Pulmonary artery endothelial cell (primary cell): ENCODE results near the gene ST6GALNAC6. TPM values are rescaled to one million over a fixed set of nuclear protein-coding genes. Genes with fewer than 3 reads are reported as not detected.

Experiments
- DNase-seq: peaks from one replicate; pipeline ENCODE4 v3.0.0-alpha.2; 2011; ENCODE audit warnings: low read depth, low spot score
- total RNA-seq: library from RNA; depleted of rRNA; stranded (reverse); fragments of >200 nt; gene quantifications from 2 replicates; pipeline ENCODE4 v1.2.3, GENCODE V29; 2014

The ST6GALNAC6 gene, protein sequence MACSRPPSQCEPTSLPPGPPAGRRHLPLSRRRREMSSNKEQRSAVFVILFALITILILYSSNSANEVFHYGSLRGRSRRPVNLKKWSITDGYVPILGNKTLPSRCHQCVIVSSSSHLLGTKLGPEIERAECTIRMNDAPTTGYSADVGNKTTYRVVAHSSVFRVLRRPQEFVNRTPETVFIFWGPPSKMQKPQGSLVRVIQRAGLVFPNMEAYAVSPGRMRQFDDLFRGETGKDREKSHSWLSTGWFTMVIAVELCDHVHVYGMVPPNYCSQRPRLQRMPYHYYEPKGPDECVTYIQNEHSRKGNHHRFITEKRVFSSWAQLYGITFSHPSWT
- 36.2 and 48.1 TPM in 2 replicates for total RNA-seq

DNA sequence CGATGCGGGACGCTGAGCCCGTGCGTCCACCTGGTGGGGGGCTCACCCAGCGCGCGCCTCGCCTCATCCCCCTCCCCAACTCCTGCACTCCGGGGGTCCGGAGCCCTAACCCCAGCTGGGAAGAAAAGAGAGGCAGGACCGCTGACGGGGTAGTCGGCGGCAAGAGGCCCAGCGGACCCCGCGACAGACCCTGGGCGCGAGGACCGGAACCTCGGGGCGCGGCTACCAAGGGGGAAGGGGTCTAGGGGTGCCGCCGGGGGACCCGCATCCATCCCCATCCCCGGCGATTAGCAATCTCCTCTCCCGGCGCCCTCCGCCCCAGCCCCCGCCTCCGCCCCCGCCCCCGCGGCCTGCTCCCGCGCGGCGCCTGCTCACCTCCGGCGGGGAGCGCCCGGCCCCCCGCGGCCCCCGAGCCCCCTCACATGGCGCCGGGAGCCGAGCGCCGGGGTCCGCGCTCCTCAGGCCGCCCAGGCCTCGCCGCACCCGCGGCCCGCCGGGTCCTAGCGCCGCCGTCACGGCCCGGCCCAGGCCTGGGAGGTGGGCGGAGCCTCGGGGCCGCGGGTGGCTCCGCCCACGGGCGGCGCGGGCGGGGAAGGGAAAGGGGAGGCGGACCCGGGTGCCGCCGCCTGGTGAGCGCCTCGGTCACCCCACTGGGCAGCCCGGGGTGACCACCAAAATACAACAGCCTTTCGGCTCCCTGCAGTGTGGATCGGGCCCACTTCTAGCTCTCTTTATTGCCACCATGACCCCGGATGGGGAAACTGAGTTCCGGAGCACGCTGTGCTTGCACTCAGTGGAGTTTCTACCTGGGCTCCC lies at the start of gene ST6GALNAC6:
TSS of gene ST6GALNAC6 (minus strand) at position 476 of the 816 bp plus-strand sequence. CDS start 1,622 bp downstream, outside the sequence.
- DNase-seq, result no peak

DNA sequence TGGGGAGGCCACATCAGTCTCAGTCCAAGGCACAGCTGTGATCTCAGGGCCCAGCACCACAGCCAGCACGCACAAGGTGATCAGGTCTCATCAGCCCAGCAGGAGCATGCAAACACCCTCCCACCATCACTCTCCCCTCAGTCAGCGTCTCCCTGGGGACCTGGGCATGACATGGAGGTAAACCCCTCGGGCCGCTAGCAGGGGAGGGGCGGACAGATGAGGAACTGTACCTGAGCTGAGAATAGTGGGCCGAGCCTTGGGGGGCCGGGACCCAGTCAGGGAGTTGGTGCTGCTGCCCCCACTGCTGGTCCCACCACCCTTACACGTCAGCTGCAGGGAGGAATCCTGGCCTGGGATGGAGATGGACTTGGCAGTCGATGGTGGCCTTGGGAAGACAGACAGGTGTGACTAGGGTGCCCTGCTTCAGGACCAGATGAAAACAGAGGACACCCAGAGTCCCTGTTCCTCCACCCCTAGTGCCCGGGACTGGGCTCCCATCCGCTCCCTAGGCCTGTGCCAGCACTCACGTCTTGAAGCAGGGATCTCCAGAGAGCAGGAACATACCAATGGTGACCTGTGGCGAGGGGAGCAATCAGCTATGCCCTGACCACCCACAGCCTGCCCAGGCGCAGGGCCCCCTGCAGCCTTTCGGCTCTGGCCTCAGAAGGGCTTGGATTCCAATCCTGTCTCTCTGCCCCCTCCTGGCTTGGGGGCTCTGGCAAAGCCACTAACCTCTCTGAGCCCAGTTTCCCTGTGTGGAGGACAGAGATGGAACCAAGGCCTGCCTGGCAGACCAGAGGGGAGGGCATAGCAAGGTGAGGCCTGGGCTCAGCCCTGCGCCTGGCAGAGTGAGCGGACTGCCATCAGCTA lies 48.7 kb upstream of the ST6GALNAC6 start:
- DNase-seq, result no peak

DNA sequence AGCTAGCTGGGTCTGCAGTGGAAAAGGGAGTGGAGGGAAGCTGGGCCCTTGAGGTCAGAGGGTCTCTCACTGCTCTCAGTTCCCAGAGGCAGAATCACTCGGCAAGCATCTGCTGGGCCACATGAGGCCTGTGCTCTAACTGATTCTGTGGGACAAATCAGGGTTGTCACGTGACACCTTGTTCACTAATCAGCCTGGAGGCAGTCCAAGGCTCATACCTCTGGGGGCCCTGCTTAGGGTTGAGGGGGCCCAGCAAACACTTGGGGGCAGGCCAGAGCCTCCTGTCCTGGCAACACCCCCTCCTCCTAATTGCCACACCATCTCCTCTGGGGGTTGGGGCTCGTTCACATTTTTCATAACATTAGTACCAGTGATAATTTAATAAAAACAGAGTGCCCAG lies 47.3 kb upstream of the ST6GALNAC6 start:
- DNase-seq, result no peak

DNA sequence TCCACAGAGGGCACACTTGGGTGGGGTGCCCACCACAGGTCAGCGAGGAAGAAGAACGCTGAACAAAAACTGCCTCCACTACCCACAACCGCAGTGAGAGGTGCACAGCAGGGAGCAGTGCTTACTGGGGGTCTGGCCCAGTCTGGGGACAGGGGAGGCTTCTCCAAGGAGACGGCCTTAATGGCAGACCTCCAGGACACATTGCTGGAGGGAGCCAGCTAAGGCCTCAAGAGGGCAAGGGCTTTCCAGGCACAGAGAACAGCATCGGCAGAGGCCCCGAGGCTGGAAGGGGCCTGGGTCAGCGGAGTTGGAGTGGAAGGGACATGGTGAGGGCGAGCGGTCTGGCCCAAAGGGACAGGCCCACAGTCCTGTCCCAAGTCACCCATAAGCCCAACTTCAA lies 46.5 kb upstream of the ST6GALNAC6 start:
- no peak for DNase-seq

DNA sequence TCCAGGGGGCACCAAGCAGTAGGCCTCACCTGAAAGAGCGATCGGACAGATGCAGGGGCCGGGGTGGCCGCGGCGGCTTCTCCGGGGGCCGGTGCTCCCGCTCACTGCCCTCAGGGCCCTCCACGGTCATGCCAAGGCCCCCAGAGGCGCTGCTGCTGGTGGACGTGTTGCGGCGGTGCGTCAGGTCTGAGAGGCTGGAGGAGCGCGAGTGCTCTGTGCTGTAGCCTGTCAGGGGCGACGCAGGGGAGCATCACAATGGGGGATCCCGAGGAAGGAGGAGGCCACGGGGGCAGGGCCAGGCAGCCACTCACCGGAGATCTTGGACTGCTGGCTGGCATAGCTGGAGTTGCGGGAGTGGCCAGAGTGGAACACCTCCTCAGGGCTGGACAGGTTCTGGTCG lies 45.9 kb upstream of the ST6GALNAC6 start:
- no peak for DNase-seq

DNA sequence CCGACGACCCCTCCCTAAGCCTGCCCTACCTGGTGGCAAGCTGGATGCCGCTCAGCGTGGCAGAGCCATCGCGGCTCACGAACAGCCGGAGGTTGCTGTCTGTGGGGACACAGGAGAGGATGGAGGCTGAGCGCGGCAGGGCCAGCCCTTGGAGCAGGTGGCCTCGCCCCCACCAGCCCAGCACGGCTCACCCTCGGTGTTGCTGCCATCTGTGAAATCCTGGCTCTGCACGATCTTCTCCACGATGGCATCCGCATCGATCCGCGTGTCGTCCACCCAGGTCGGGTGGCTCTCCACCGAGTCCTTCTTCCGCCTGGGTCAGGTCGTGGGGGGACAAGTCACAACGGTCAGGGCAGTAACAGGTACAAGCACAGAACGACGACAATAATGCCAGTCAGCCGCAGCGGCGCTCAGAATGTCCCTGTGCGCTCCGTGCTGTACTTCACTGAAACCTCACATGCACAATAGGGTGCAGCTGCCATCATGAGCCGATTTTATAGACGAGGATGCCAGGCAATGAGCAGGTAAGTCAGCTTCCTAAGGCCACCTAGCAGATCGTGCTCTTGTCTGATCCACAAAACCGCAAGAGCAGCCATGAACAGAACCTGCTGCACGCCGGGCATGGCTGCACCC lies 45.3 kb upstream of the ST6GALNAC6 start:
- no peak for DNase-seq

DNA sequence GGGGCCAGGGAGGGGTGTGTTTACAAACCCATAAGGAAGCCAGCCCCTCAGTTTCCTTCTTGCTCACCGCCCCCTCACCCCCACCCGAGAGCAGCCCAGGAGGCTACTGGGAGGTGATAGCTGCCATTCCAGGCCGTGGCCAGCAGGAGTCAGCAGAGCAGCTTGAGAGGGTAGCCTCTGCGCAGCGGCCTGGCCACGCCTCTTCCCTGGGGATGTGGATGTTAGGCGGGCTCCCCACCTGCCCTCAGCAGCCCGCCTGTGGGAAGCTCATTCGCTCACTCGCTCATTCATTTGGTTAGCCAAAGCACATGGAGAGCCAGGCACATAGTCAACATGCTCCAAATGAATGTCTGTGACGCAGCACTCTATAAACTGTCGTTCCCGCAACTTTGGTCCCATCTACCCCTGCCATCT lies 44.3 kb upstream of the ST6GALNAC6 start:
- no peak for DNase-seq

DNA sequence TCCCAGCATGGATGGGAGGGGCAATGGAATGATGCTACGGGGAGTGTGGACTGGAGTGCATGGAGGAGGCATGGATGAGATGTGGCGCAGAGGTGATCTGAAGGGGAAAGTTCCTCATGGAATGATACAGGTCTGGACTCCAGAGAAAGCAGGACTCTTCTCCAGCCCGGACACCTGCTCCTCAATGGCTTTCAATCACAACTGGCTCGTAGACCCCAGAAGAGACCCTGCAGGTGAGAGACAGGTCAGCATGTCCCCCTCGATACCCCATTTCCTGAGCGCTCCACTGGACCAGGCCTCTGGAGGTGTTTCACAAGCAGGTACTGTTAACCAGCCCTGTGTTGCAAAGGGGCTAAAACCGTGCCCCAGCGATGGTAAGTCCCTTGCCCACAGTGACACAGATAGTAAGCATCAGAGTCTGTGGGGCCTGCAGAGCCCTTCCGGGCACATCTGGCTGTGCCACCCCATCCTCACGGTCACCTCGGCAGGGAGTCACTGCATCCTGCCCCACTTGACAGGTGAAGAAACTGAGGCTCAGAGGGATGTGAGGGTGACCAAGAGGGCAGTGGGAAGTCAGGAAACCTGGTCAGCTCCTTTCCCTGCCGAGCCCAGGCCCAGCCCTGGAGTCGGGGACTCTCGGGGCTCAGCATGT lies 43.7 kb upstream of the ST6GALNAC6 start:
- DNase-seq, result no peak

DNA sequence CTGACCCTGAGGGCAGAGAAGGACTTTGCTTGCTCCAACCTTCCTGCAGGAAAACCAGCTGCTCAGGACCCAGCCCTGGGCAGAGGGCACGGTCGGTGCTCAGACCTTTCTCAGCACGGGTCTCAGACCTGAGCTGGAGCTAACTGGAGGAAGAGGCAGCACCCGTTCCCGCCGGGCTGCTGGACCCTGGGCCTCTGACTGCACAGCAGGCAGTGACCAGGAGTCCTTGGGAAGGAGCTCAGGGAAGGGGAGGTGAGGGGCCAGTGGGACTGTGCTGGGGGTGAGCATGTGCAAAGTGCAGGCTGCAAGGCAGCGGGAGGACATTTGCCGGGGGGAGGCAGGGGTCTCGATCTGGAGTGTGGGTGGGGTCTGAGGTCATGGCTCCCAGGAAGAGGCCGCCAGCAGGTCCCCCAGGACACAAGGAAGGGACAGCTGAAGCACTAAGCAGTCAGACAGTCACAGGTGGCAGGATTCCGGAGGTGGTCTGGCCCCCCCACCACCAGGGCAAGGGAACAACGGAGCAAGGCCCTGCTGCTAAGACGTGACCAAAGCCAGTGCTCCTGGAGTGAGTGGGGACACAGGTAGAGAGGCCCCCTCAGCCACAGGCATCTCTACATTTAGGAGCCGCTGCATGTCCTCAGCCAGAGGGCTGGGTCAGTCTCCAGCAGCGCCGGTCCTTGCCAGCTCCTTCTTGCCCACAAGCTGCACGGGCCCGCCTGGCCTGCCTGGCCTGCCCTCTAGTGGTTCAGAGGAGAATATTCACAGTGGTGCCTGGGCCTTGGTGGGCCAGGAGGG lies 43.0 kb upstream of the ST6GALNAC6 start:
- DNase-seq, result no peak

DNA sequence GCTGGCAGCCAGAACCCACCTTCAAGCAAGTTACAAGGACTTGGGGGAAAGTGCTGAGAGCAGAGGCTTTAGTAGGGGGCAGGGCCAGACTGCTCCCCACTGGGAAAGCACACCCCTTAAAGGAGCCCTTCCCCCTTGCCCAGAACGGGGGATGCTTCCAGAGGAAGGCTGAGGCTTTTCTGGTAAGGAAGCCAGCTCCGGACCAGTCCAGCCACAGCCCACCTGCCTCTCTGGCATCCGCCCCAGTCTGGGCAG lies 42.5 kb upstream of the ST6GALNAC6 start:
- no peak for DNase-seq

DNA sequence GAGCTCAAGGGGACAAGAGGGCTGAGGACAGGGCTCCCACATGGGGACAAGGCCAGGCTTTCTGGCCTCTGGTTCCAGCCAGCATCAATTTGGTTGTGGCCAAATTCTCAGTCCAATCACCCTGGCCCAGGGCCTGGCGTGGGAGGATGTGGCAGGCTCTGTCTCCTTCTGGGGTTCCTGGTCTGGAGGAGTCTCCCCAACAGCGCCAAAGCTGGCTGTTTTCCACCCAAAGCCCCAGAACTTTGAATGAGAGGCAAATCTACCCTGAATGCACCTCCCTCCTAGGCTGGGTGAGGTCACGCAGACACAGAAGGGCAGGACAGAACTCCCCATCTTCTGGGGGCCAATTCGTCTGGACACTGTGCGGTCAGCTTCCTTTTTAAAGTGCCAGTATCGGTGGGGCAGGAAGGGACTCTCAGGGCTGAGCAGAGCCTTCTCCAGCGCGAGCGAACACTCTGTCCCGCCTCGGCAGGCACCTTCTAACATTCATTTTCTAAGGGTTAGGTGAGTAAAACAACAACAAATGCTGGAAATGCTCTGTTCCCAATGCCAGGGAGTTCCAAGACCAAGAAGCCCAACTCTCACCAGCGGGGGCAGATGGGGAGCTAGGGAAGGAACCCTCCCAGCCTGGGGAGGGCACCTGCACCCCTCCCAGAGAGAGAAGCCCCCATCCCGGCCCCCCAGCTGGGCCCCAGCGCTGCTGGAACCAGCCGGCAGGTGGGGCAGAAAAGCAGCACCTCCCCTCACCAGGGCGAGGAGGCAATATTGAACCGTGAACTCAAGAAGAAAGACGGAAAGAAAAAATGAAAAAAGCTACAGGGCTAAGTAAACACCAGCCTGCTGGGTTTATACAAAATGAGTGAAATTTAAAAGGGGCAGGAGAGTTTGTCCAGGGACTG lies 41.9 kb upstream of the ST6GALNAC6 start:
- no peak for DNase-seq

DNA sequence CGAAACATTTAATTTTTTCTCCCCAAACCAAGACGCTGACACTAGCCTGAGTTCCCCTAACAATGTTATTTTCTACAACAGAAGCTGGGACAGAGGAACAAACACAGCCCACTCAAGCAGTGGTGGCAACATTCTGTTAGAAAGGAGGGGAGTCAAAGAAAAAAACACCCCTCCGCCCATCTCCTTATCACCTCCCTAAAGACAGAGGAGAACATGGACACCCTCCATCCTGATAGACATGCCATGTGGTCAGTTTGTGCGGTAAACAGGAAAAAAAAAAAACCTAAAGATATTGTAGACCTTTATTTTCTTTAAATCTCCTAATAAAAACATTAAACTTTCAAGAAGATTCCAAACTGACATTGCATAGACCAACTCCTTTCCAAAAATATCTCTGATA lies 41.2 kb upstream of the ST6GALNAC6 start:
- DNase-seq, result no peak

DNA sequence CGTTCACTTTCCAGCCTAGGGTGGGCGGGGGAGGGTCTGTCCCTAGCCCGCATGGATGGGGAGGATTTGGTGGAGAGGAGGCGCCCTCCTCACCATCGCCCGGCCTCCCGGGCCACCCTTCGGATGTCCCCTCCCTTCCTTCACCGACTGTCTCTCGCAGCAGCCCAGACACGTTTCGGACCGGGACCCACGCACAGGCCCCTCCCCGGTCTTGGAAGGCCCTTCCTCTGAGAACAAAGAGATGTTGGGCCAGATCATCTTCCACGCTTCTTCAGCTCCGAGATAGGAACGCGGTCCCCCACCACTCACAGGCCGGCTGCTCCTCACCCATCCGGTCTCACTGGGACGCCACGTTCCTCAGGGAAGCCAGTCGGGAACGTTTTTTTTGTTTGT lies 38.9 kb upstream of the ST6GALNAC6 start:
- DNase-seq, result no peak

DNA sequence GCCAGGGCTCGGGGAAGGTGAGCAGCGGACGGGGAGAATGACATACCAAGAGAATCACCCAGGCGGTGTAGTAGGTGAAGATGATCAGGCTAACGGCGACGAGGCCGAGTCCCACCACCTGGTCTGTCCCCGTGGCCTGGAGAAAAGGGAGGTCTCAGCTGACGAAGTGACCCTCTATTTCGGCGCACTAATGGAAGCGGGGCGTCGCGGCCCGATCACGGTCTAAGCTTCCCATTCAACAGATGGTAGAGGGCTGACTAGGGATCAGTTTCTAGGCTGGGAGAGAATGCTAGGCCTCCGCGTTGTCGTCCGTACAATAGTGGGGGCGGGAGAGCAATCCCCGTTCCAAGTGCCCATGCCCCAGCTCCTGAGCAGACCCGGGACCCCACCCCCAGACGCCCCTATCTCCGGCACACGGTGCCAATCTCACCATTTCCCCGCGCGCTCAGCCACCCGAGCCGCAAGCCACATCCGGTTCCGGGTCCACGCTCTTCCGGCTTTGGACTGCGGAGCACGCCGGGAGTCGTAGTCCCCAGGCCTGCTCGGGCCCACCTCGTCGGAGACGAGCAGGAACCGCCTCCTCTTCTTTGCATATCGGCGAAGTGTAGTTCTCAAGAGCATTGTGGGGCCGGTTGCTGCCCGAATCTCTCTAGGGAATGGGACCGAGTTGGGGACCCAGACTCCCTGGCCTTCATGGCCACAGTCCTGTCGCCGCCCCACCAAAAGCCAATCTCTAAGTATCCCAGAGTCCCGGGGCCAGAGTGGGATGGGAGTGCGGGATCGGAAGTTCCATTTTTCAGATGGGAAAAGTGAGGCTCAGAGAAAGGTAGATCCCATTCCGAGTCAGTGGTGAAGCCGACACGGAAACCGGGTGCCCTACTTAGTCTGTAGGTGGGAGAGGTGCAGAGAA lies 38.2 kb upstream of the ST6GALNAC6 start, which contains the start of gene DPM2:
TSS of gene DPM2 (minus strand) at position 467 of the 910 bp plus-strand sequence. CDS start at position 433, 34 bp downstream.
- DNase-seq, result peak; percentile 46

DNA sequence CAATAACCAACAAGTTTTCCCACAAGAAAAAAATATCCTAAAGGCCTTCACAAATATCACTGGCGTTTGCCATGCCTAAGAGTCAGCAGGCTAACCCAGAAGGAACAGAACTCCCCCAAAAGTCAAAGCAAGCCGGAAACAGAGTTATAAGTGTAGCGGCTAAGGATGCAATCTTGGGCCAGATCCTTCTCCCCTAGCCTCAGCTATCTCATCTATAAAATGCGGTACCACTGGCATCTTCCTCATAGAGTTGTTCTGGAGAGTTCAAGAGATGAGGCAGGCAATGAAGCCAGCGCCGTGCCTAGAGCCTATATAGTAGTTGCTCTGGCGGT lies 37.6 kb upstream of the ST6GALNAC6 start:
- no peak for DNase-seq

DNA sequence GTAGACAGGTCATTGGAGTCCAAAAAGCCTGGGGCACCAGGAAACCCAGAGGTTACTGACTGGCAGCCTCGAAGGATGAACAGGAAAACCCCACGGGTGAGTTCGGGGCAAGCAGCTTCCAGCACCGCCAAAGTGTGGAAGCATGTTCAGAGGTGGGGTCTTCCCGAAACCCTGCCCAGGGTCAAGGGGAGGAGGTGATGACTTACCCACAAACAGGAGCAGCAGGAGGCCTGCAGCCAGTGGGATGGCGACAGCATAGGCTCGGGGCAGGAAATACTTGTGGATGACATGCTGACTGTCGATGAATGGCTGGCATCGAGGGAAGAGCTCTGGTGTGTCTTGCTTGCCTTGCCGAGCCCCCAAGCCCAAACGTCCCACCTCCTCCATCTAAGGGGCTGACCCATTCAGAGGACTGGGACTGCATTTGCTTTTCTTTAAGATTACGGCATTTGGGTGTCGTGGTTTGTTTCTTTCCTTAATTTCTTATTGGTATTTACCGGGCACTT lies 37.0 kb upstream of the ST6GALNAC6 start:
- no peak for DNase-seq

DNA sequence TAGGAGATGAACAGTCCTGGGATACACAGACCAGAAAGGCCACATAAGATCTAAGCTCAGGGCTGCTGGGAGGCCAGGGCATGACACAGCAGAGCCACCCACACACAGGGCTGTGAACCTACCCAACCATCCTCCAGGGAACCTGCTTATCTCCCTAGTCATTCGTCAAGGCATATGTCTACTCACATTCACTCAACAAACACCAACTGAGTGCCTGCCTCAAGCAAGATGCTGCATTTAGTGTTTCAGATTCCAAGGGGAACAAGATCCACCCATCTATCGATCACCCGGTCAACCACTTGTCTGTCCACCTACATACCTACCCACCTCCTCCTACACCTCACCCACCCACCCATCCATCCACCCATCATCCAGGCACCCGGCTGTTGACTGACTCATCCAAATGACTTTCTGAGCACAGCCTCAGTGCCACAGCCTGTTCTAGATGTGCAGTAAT lies 36.4 kb upstream of the ST6GALNAC6 start:
- DNase-seq, result no peak

DNA sequence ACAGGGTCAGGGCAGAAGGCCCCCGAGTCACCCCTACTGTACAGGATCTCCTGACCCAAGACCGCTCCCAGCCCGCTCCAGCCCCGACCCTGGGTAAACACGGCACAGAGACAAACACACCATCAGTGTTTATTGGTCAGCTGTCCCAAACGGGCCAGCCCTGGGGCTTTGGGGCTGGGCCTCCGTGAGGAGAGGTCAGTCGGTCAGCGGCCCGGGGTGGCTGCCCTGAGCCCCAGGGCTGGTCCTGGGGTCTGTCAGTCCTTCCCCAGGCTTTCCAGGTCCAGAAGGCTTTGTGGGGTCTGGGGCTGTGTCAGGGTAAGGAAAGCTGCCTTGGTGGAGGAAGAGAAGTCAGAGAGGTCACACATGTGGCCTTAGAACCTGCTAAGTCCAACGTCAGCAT lies 35.6 kb upstream of the ST6GALNAC6 start:
- DNase-seq, result no peak
